ENCODE results near the gene MYO9B. TPM values are rescaled to one million over a fixed set of nuclear protein-coding genes. Genes with fewer than 3 reads are reported as not detected.

MYO9B gene
- total RNA-seq, 2 donors from 2014 or later: 229 to 257 TPM

DNA sequence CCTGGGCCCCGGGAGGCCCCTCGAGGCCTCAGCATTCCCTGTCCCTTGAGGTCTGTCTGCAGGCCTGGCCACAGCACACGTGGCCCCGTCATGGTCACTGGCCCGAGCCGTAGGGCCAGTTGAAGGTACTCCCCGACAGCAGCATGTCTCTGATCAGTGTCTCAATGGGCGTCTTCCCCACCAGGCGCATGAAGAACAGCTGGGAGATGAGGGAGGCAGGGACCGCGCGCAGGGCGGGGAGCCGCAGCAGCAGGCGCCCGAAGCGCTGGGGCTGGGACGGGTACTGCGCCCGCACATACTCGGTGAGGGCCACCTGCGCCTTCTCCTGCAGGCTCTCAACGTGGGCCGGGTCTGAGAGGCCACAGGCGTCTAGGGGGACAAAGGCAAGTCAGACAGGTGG lies 156.7 kb downstream of the MYO9B start:
- TF ChIP-seq, protein P1, sequence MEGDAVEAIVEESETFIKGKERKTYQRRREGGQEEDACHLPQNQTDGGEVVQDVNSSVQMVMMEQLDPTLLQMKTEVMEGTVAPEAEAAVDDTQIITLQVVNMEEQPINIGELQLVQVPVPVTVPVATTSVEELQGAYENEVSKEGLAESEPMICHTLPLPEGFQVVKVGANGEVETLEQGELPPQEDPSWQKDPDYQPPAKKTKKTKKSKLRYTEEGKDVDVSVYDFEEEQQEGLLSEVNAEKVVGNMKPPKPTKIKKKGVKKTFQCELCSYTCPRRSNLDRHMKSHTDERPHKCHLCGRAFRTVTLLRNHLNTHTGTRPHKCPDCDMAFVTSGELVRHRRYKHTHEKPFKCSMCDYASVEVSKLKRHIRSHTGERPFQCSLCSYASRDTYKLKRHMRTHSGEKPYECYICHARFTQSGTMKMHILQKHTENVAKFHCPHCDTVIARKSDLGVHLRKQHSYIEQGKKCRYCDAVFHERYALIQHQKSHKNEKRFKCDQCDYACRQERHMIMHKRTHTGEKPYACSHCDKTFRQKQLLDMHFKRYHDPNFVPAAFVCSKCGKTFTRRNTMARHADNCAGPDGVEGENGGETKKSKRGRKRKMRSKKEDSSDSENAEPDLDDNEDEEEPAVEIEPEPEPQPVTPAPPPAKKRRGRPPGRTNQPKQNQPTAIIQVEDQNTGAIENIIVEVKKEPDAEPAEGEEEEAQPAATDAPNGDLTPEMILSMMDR (IDR thresholded peaks at IDR 0.05): no peak
- H3K9me3 ChIP-seq: no peaks in the 10 kb centered on the region
- no peak for DNase-seq (ENCODE audit: low spot score)
- no peak overlapping the region for H3K4me3 ChIP-seq
- H3K27me3 ChIP-seq (replicated peaks; ENCODE audit: insufficient read depth): no peaks in the 10 kb centered on the region
- peaks cover 11% of the 10 kb centered on the region for H3K36me3 ChIP-seq
- no peak for ATAC-seq (ENCODE audit: insufficient number of reproducible peaks, low FRiP score, low read depth)
- H3K4me1 ChIP-seq (ENCODE audit: control insufficient read depth in 1 of 2, low read depth in 2 of 2): peaks cover 12 to 31% of the 10 kb centered on the region in 2 donors
- no peak overlapping the region for H3K27ac ChIP-seq

GRCh38 chr19:17234911-17235299 lies 159.3 kb downstream of the MYO9B start:
- ATAC-seq (ENCODE audit: insufficient number of reproducible peaks, low FRiP score, low read depth) (no peak), DNase-seq (ENCODE audit: low spot score) (no peak)
- peaks cover 8% of the 10 kb centered on the region for H3K36me3 ChIP-seq
- H3K27me3 ChIP-seq (replicated peaks; ENCODE audit: insufficient read depth): no peaks in the 10 kb centered on the region
- peak overlapping the region; percentile 76 for H3K4me3 ChIP-seq
- TF ChIP-seq, protein P1 (IDR thresholded peaks at IDR 0.05): no peak
- peaks cover 12 to 23% of the 10 kb centered on the region in 2 donors for H3K4me1 ChIP-seq (ENCODE audit: control insufficient read depth in 1 of 2, low read depth in 2 of 2)
- H3K9me3 ChIP-seq: no peaks in the 10 kb centered on the region
- peak overlapping the region; percentile 50 to 60 for H3K27ac ChIP-seq

DNA sequence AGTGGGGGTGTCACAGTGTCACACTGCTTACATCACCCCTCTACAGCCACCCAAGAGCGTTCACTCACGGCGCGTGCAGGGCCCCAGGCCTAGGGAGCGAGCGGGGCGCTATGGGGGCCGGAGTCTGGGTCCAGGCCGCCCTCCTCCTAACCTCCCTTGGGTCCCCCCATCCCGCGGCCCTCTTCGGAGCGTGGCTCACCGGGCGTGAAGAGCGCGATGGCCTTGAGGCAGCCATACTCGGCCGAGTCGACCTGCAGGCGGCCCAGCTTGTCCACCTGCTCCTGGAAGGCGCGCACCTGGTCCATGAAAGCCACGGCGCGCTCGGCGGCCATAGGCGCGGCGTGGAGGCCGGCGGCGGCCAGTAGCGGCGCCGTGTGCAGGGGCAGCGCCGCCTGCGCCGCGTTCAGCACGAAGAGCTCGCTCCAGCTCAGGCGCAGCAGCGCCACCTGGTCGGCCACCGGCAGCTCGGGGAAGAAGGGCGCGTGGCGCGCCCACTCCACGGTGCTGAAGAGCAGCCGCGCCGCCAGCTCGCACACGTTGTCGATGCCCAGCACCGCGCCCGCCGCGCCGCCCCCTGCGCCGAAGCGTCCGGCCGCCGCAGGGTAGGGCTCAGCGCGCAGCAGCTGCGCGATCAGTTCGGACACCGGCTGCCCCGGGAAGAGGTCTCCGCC lies 159.9 kb downstream of the MYO9B start:
- ATAC-seq (ENCODE audit: insufficient number of reproducible peaks, low FRiP score, low read depth) (no peak), DNase-seq (ENCODE audit: low spot score) (no peak)
- Histone ChIP-seq H3K27me3 (replicated peaks; ENCODE audit: insufficient read depth) (no peaks in the 10 kb centered on the region), H3K36me3 (peaks cover 9% of the 10 kb centered on the region), H3K4me3 (peak overlapping the region; percentile 76), H3K9me3 (no peaks in the 10 kb centered on the region), H3K4me1 (ENCODE audit: control insufficient read depth in 1 of 2, low read depth in 2 of 2) (peaks cover 12 to 23% of the 10 kb centered on the region in 2 donors), H3K27ac (peak overlapping the region; percentile 50 to 60)
- TF ChIP-seq, protein P1 (IDR thresholded peaks at IDR 0.05): peak; percentile 50

DNA sequence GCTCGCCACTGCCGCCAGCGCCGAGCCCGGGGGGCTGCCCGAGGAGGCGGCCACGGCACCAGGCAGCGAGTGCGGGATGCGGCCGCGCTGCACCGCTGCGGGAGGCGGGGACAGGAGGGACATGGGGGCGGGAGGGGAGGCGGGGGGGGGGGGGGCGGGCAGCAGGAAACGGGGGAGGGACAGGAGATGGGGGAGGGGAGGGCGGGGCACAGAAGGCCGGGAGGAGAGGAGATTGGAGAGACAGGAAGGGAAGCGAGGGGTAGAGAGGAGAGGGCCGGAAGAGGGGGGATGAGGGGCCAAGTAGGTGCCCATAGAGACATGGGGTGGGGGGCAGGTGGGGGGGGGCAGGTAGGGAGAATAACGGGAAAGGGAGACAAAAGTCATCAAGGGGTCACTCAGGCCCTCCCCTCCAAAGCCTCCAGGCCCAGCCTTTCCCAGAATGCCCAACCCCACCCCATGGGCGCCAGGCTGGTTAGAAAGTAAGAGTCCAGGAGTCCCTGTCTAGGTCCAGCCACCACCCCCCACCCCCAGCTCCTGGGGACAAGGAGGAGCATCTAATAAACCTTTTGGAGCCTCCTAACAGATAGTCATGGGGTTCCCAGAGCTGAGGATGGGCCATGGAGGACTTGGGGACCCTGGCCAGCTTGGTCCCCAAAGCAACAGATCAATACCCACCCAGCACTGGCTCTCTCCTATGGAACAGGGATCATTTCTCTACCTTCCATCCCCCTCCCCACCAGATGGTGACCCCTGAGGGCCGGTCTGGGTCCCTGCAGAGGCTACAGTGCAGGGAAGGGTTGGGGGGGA lies 160.6 kb downstream of the MYO9B start:
- no peak for DNase-seq (ENCODE audit: low spot score)
- Histone ChIP-seq H3K27me3 (replicated peaks; ENCODE audit: insufficient read depth) (no peaks in the 10 kb centered on the region), H3K36me3 (peaks cover 12% of the 10 kb centered on the region), H3K4me1 (ENCODE audit: control insufficient read depth in 1 of 2, low read depth in 2 of 2) (peaks cover 14 to 25% of the 10 kb centered on the region in 2 donors), H3K9me3 (no peaks in the 10 kb centered on the region), H3K27ac (peak overlapping the region; percentile 53 to 64), H3K4me3 (peak overlapping the region; percentile 76)
- TF ChIP-seq, protein P1 (IDR thresholded peaks at IDR 0.05): no peak
- no peak for ATAC-seq (ENCODE audit: insufficient number of reproducible peaks, low FRiP score, low read depth)

GRCh38 chr19:17236811-17237543 lies 161.4 kb downstream of the MYO9B start:
- ATAC-seq (ENCODE audit: insufficient number of reproducible peaks, low FRiP score, low read depth): no peak
- H3K36me3 ChIP-seq: peaks cover 12% of the 10 kb centered on the region

More at GRCh38 chr19:17236811-17237543, 161.4 kb downstream of the MYO9B start:
- TF ChIP-seq, protein P1 (IDR thresholded peaks at IDR 0.05): no peak
- Histone ChIP-seq H3K27ac (peak overlapping the region; percentile 53 to 64), H3K27me3 (replicated peaks; ENCODE audit: insufficient read depth) (no peaks in the 10 kb centered on the region), H3K4me3 (no peak overlapping the region), H3K9me3 (no peaks in the 10 kb centered on the region), H3K4me1 (ENCODE audit: control insufficient read depth in 1 of 2, low read depth in 2 of 2) (peaks cover 20 to 33% of the 10 kb centered on the region in 2 donors)
- no peak for DNase-seq (ENCODE audit: low spot score)

Measured in thoracic aorta (tissue), 2 donors.